Lower lobe of right lung (tissue), 2 donors: ENCODE measurements around the gene TENT5C. TPM values are rescaled to one million over a fixed set of nuclear protein-coding genes. Genes with fewer than 3 reads are reported as not detected.

Experiments used
- ATAC-seq, 2 donors: fragments of 200-7000 bp; cut with Tn5 transposase; one replicate each; pipeline ENCODE4 v1.9.1; 2020 to 2022; ENCODE audit warnings: mild to moderate bottlenecking in 2 of 2, moderate library complexity in 2 of 2
- DNase-seq: peaks from one replicate; pipeline ENCODE4 v3.0.0-alpha.2; 2020
- H3K27ac ChIP-seq: fragments of 200-600 bp; one replicate; pipeline ENCODE4 v1.8.0; 2022
- H3K27me3 ChIP-seq: fragments of 200-600 bp; one replicate; pipeline ENCODE4 v1.8.0; 2022; ENCODE audit warnings: low read depth
- H3K36me3 ChIP-seq: fragments of 200-600 bp; one replicate; pipeline ENCODE4 v1.8.0; 2022; ENCODE audit warnings: mild to moderate bottlenecking
- H3K4me1 ChIP-seq: fragments of 200-600 bp; one replicate; pipeline ENCODE4 v1.8.0; 2022
- H3K4me3 ChIP-seq: fragments of 200-600 bp; one replicate; pipeline ENCODE4 v1.8.0; 2022; ENCODE audit warnings: mild to moderate bottlenecking
- H3K9me3 ChIP-seq: fragments of 200-600 bp; one replicate; pipeline ENCODE4 v1.8.0; 2022
- intact Hi-C: fragments of 100-400 bp; cut with DNase I; formaldehyde crosslinking; loops from one replicate; pipeline ENCODE4 v1.11.0; 2022
- total RNA-seq: library from RNA; stranded (reverse); fragmentation: NEBNext Ultra II Directional; extraction: Animal tissue kit (Norgen Biotek cat#: 25700); gene quantifications from one replicate; pipeline ENCODE4 v1.2.1, GENCODE V29; 2021
- TF ChIP-seq, protein P1 (sequence below): fragments of 200-600 bp; IDR thresholded peaks from one replicate; pipeline ENCODE4 v1.8.0; 2022; ENCODE audit warnings: antibody characterized with exemption, mild to moderate bottlenecking
- donor health status: DM: no; HTN: yes; CAD: no; lungs with severe emphysema.

The TENT5C gene
- total RNA-seq, 1 donor from 2014 or later = 23.2 TPM

DNA sequence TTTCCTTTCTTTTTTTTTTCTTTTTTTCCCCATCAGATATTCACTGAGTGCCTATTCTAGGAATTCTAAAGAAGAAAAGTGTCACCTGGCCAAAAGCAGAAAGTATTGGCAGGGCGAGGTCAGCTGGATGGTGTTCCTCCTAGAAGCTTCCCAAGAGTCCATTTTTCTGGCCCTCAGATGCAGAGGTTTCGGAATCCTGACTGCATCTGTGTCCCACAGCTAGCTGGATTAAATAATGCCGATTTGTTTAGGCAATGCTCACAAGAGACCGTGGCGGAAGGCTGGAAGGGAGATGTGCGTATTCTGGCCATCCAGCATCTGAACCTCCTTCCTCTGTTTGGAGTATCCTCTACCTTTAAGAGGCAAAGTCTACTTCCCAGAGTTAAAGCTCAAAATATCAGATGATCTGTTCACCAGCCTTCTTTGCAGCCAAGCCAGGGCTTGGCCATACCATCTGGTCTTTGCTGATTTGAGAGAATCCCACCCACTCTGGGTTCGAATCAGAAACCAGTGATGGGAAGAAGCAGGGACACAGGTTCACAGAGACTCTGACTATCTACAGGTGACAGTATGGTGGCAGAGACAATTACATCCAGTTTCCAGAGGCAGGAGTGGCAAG is 5.4 kb upstream of the TENT5C start:
- DNase-seq (no peak), ATAC-seq (no peak)
- TF ChIP-seq, protein P1, sequence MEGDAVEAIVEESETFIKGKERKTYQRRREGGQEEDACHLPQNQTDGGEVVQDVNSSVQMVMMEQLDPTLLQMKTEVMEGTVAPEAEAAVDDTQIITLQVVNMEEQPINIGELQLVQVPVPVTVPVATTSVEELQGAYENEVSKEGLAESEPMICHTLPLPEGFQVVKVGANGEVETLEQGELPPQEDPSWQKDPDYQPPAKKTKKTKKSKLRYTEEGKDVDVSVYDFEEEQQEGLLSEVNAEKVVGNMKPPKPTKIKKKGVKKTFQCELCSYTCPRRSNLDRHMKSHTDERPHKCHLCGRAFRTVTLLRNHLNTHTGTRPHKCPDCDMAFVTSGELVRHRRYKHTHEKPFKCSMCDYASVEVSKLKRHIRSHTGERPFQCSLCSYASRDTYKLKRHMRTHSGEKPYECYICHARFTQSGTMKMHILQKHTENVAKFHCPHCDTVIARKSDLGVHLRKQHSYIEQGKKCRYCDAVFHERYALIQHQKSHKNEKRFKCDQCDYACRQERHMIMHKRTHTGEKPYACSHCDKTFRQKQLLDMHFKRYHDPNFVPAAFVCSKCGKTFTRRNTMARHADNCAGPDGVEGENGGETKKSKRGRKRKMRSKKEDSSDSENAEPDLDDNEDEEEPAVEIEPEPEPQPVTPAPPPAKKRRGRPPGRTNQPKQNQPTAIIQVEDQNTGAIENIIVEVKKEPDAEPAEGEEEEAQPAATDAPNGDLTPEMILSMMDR = no peak
- H3K27me3 ChIP-seq = no peaks in the 10 kb centered on the region
- intact Hi-C loops = no loop called here
- no peak overlapping the region for H3K4me3 ChIP-seq
- peaks cover 6% of the 10 kb centered on the region for H3K4me1 ChIP-seq
- H3K27ac ChIP-seq = no peak overlapping the region
- no peaks in the 10 kb centered on the region for H3K9me3 ChIP-seq
- no peaks in the 10 kb centered on the region for H3K36me3 ChIP-seq

DNA sequence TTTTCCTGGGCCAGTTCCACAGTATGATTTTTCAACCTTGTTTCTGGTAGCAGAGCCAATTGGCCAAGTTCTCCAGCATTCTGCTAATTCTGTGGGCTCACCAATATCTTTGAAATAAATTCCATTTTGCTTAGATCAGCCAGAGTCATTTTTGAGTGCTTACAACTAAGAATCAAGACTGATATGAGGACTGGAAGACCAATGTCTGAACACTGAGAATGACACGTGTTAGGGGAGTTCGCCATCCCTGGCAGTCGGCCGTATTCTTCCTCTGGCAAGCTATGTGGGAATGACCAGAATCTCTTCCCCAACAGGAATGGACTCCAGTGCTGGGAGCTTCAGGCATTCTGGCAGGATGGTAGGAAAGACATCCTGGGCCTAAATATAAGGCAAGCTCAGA is 4.9 kb upstream of the TENT5C start:
- Histone ChIP-seq H3K36me3 (no peaks in the 10 kb centered on the region), H3K4me1 (peaks cover 6% of the 10 kb centered on the region), H3K27me3 (no peaks in the 10 kb centered on the region), H3K9me3 (no peaks in the 10 kb centered on the region), H3K27ac (no peak overlapping the region), H3K4me3 (no peak overlapping the region)
- intact Hi-C loops = no loop called here
- no peak for ATAC-seq
- DNase-seq = no peak
- TF ChIP-seq, protein P1 = no peak

DNA sequence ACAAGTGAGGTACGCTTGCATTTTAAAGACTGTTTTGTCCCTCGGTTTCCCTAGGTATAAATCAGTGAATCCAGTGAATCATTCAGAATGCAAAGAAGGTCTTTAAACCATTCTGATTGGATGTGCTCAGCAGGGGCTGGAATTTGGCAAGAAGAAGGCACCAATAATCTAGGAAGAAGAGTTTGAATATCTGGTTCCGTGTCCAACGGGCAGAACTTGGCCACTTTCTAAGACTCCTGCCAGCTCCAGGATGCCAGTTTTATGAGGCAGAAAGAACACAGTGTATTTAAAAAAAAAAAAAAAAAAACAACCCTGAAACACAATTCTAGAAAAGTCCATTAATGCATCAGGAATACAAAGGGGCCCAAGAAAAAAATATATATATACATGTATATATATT is 3.0 kb upstream of the TENT5C start:
- DNase-seq (no peak), ATAC-seq (no peak)
- no peaks in the 10 kb centered on the region for H3K27me3 ChIP-seq
- peaks cover 18% of the 10 kb centered on the region for H3K4me1 ChIP-seq
- intact Hi-C loops = no loop called here
- H3K36me3 ChIP-seq = no peaks in the 10 kb centered on the region
- no peaks in the 10 kb centered on the region for H3K9me3 ChIP-seq
- no peak overlapping the region for H3K27ac ChIP-seq
- TF ChIP-seq, protein P1 = no peak
- no peak overlapping the region for H3K4me3 ChIP-seq

DNA sequence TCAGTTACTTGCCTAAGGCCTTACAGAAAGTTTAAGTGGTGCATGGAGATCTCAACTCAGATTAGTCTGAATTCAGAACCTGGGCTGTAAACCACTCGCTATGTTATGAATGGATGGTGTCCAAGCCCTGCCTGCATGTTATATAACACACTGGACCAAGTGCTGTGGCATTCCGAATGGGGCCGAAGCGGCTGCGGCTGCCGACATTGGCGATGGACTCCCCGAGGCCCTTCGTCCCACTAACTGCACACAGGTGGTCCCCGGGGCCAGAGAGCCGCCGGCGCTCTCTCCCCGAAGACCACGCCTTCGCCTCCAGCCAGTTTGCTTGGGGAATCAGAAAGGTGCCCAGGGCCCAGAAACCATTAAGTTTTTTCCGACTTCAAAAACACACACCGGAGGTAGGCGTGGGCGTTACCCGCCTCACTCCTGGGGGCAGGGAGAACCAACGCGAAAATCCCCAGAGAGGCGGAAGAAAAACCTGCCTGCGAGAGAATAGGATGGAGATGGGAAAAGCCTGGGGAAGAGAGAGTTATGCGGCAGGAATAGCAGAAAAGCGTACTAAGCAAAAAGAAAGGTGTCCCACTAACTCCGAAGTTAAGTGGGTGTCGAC is 579 bp upstream of the TENT5C start:
- DNase-seq = peak; percentile 73
- peaks cover 37% of the 10 kb centered on the region for H3K4me1 ChIP-seq
- peak overlapping the region; percentile 89 for H3K27ac ChIP-seq
- no peaks in the 10 kb centered on the region for H3K9me3 ChIP-seq
- peak overlapping the region; percentile 82 for H3K4me3 ChIP-seq
- intact Hi-C loops = no loop called here
- H3K27me3 ChIP-seq = no peaks in the 10 kb centered on the region
- no peaks in the 10 kb centered on the region for H3K36me3 ChIP-seq
- peak; percentile 41 to 64 for ATAC-seq
- TF ChIP-seq, protein P1 = no peak

DNA sequence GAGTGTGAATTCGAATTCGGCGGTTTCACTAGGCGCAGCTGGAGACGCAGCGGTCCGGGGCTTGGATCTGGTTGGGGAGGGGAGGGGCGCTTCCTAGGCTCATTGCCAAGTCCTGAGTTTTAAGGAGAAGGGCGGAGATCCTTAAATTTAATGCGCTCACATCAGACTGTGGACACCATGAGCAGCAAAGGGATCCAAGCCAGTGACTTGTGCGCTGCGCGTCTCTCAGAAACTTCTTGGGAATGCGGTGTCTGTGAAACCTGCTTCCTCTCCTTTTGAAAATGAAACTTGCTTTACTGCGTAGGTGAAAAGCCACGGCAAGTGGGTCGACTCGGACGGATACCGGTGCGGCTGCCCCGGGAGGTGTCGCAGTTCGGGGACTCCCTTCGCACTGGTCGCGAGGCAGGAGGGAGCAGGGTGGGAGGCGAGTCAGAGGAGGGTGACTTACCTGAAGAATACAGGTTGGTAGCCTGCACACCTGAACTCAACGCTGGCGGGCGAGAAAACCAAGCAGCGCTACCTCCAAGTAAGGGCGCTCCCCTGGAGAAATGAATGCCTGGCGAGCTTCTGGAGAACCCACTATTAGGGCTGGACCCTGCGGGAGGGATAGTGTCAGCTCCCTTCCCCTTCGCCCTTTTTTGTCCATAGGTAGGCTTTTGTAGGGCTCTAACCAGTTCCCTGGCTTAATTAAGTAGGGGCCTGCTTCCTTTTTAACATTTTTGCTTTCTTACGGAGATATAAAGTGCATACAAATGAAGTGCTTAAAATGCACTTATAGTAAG is 992 bp downstream of the TENT5C start:
- TF ChIP-seq, protein P1 = no peak
- H3K36me3 ChIP-seq = no peaks in the 10 kb centered on the region
- peak overlapping the region; percentile 82 for H3K4me3 ChIP-seq
- peak overlapping the region; percentile 83 for H3K27ac ChIP-seq
- DNase-seq (peak; percentile 63), ATAC-seq (peak; percentile 20 to 27)
- peaks cover 39% of the 10 kb centered on the region for H3K4me1 ChIP-seq
- H3K27me3 ChIP-seq = no peaks in the 10 kb centered on the region
- intact Hi-C loops = no loop called here
- H3K9me3 ChIP-seq = no peaks in the 10 kb centered on the region
